SK-N-SH (cell line): Measurements from ENCODE around the gene RPAP3. TPM values are rescaled to one million over a fixed set of nuclear protein-coding genes. Genes with fewer than 3 reads are reported as not detected.

Experiments
- CTCF ChIA-PET: fragments of 300-600, 350-600 bp; formaldehyde crosslinking; extraction: SDS; loops from one replicate; lab custom pipeline; 2021; lab: Yijun Ruan, JAX
- POLR2A ChIA-PET: fragments of 350-600 bp; sonication (Branson Sonifier 250); formaldehyde crosslinking; extraction: SDS; loops from one replicate; lab custom pipeline; 2020; ENCODE audit warnings: antibody characterized with exemption, inconsistent platforms; lab: Yijun Ruan, JAX
- DNase-seq: peaks from one replicate; pipeline ENCODE4 v3.0.0; 2012
- H2AFZ ChIP-seq: fragments of 200-600 bp; sonication (generic); 2 replicates; pipeline ENCODE4 v1.8.1; 2016; ENCODE audit warnings: antibody characterized with exemption, mild to moderate bottlenecking, low read depth
- H3F3A ChIP-seq: fragments of 200-600 bp; sonication (generic); replicated peaks from 2 replicates; pipeline ENCODE3; 2016; ENCODE audit warnings: antibody characterized with exemption, mild to moderate bottlenecking; ENCODE audit not compliant: insufficient read depth
- H3K27ac ChIP-seq, 2 experiments: fragments of 200-500 bp in 1 of 2; fragments of 200-600 bp in 1 of 2; sonication (Bioruptor generic) in 1 of 2; sonication (generic), shearing (Covaris generic) in 1 of 2; 2 replicates each; pipeline versions ENCODE4 v1.5.1 to v1.6.1; 2014 to 2016; ENCODE audit warnings: low read depth in 2 of 2, inconsistent platforms in 1 of 2, low read length in 1 of 2, mild to moderate bottlenecking in 1 of 2, mixed read lengths in 1 of 2
- H3K27me3 ChIP-seq: fragments of 200-600 bp; sonication (generic), shearing (Covaris generic); 2 replicates; pipeline ENCODE4 v1.6.1; 2016; ENCODE audit warnings: mixed run types; ENCODE audit not compliant: insufficient read depth
- H3K36me3 ChIP-seq, 2 experiments: fragments of 200-500 bp in 1 of 2; fragments of 200-600 bp in 1 of 2; sonication (Bioruptor generic) in 1 of 2; sonication (generic) in 1 of 2; replicated peaks in 1 of 2; 2 replicates each; pipeline versions ENCODE3 to v1.5.1; 2014 to 2016; ENCODE audit warnings: low read length in 1 of 2, mild to moderate bottlenecking in 1 of 2; ENCODE audit not compliant: insufficient read depth in 2 of 2, control insufficient read depth in 1 of 2
- H3K4me1 ChIP-seq, 2 experiments: fragments of 200-500 bp in 1 of 2; fragments of 200-600 bp in 1 of 2; sonication (Bioruptor generic) in 1 of 2; sonication (generic), shearing (Covaris generic) in 1 of 2; 2 replicates each; pipeline versions ENCODE4 v1.5.1 to v1.6.1; 2014 to 2016; ENCODE audit warnings: low read depth in 1 of 2, low read length in 1 of 2, mixed run types in 1 of 2; ENCODE audit not compliant: insufficient read depth in 2 of 2, control insufficient read depth in 1 of 2
- H3K4me2 ChIP-seq: fragments of 200-600 bp; sonication (generic), shearing (Covaris generic); 2 replicates; pipeline ENCODE4 v1.6.1; 2017; ENCODE audit warnings: mixed run types
- H3K4me3 ChIP-seq, 2 experiments: fragments of 200-500 bp in 1 of 2; fragments of 200-600 bp in 1 of 2; sonication (Bioruptor generic) in 1 of 2; sonication (generic), shearing (Covaris generic) in 1 of 2; 2 replicates each; pipeline versions ENCODE4 v1.5.1 to v1.8.1; 2014 to 2016; ENCODE audit warnings: low read depth in 2 of 2, inconsistent platforms in 1 of 2, low read length in 1 of 2, mild to moderate bottlenecking in 1 of 2, mixed read lengths in 1 of 2, moderate library complexity in 1 of 2
- H3K79me2 ChIP-seq: fragments of 200-600 bp; sonication (generic); 2 replicates; pipeline ENCODE4 v1.8.1; 2017; ENCODE audit warnings: mild to moderate bottlenecking; ENCODE audit not compliant: insufficient read depth
- H3K9ac ChIP-seq: fragments of 200-600 bp; sonication (generic); 2 replicates; pipeline ENCODE4 v1.6.1; 2017; ENCODE audit warnings: mixed run types
- H3K9me2 ChIP-seq: fragments of 200-600 bp; sonication (generic); 2 replicates; pipeline ENCODE4 v1.6.1; 2017; ENCODE audit warnings: mixed run types
- H3K9me3 ChIP-seq: fragments of 200-600 bp; sonication (generic); 2 replicates; pipeline ENCODE4 v1.6.1; 2017; ENCODE audit warnings: mixed run types, mild to moderate bottlenecking, moderate library complexity
- H4K20me1 ChIP-seq: fragments of 200-600 bp; sonication (generic); 2 replicates; pipeline ENCODE4 v1.6.1; 2017; ENCODE audit warnings: mild to moderate bottlenecking, mixed run types; ENCODE audit not compliant: insufficient read depth
- CHD2 ChIP-seq: fragments of 150-350 bp; IDR thresholded peaks from 2 replicates; pipeline ENCODE4 v1.6.1; 2018; ENCODE audit warnings: low read length; ENCODE audit not compliant: partially characterized antibody
- ELF1 ChIP-seq: IDR thresholded peaks from 2 replicates; pipeline ENCODE4 v1.4.0; 2012
- FOXM1 ChIP-seq: IDR thresholded peaks from 2 replicates; pipeline ENCODE4 v1.4.0; 2012; ENCODE audit warnings: low read depth, mild to moderate bottlenecking
- JUND ChIP-seq: IDR thresholded peaks from 2 replicates; pipeline ENCODE4 v1.4.0; 2012
- POLR2AphosphoS5 ChIP-seq: IDR thresholded peaks from 2 replicates; pipeline ENCODE4 v1.6.1; 2012; ENCODE audit warnings: low read depth, low read length
- RFX5 ChIP-seq: IDR thresholded peaks from 2 replicates; pipeline ENCODE4 v1.6.1; 2012; ENCODE audit warnings: mild to moderate bottlenecking, improper control_type of control experiment, low read length
- USF2 ChIP-seq: fragments of 150-350 bp; IDR thresholded peaks from 2 replicates; pipeline ENCODE4 v1.6.1; 2017; ENCODE audit warnings: antibody characterized with exemption, low read length, low read depth, borderline replicate concordance
- ZBTB33 ChIP-seq: IDR thresholded peaks from 2 replicates; pipeline ENCODE4 v1.4.0; 2012; ENCODE audit warnings: low read depth, borderline replicate concordance
- WGBS: methylation state at CpG from one replicate; pipeline ENCODE4 v1.1.6; 2017; ENCODE audit warnings: low lambda C conversion rate; 5-methylcytosine and 5-hydroxymethylcytosine counted together
- polyA plus RNA-seq, 3 experiments: library from polyadenylated mRNA; depleted of rRNA; stranded (reverse); fragments of >200 nt; gene quantifications; 2 replicates each; pipeline ENCODE4 v1.2.3, GENCODE V29; 2012
- TF ChIP-seq, protein P1 (sequence below): IDR thresholded peaks from 2 replicates; pipeline ENCODE4 v1.6.1; 2012; ENCODE audit warnings: mild to moderate bottlenecking, low read depth, low read length, moderate library complexity
- TF ChIP-seq, protein P2 (sequence below): IDR thresholded peaks from 2 replicates; pipeline ENCODE4 v1.4.0; 2012; ENCODE audit warnings: low read depth

The RPAP3 gene
- polyA plus RNA-seq, 1 of the 3 experiments (the other 2 are of a cell fraction): 6.7 TPM

GRCh38 chr12:47740606-47741339 is 34.9 kb upstream of the RPAP3 start:
- no peak overlapping the region for H3K4me3 ChIP-seq
- H3K79me2 ChIP-seq: no peaks in the 10 kb centered on the region
- ChIA-PET POLR2A (interaction anchor here (0.7 kb wide), 1 partner anchor 36 kb away, joined by 3 read pairs; no protein-coding TSS in a partner anchor), CTCF (interaction anchor here (0.9 to 43.0 kb wide), 13 partner anchors 16 to 208 kb away, joined by 3 to 1294 read pairs (median 19); partner anchors contain the start of genes ENDOU, RAPGEF3 and SLC48A1)
- H3K9ac ChIP-seq: no peak overlapping the region
- no peaks in the 10 kb centered on the region for H3F3A ChIP-seq
- 0 out of 2 replicates have a peak overlapping the region, but pooled peaks have one; percentile 44 for H3K4me2 ChIP-seq
- peak overlapping the region in 1 of 2 experiments; percentile 50; a peak in 2 of 4 replicates for H3K27ac ChIP-seq
- H3K4me1 ChIP-seq: peaks cover 20 to 55% of the 10 kb centered on the region in 2 experiments; a peak in 3 of 4 replicates
- no peaks in the 10 kb centered on the region for H3K9me2 ChIP-seq
- no peaks in the 10 kb centered on the region for H4K20me1 ChIP-seq
- DNase-seq: peak; percentile 31
- TF ChIP-seq, protein P1, sequence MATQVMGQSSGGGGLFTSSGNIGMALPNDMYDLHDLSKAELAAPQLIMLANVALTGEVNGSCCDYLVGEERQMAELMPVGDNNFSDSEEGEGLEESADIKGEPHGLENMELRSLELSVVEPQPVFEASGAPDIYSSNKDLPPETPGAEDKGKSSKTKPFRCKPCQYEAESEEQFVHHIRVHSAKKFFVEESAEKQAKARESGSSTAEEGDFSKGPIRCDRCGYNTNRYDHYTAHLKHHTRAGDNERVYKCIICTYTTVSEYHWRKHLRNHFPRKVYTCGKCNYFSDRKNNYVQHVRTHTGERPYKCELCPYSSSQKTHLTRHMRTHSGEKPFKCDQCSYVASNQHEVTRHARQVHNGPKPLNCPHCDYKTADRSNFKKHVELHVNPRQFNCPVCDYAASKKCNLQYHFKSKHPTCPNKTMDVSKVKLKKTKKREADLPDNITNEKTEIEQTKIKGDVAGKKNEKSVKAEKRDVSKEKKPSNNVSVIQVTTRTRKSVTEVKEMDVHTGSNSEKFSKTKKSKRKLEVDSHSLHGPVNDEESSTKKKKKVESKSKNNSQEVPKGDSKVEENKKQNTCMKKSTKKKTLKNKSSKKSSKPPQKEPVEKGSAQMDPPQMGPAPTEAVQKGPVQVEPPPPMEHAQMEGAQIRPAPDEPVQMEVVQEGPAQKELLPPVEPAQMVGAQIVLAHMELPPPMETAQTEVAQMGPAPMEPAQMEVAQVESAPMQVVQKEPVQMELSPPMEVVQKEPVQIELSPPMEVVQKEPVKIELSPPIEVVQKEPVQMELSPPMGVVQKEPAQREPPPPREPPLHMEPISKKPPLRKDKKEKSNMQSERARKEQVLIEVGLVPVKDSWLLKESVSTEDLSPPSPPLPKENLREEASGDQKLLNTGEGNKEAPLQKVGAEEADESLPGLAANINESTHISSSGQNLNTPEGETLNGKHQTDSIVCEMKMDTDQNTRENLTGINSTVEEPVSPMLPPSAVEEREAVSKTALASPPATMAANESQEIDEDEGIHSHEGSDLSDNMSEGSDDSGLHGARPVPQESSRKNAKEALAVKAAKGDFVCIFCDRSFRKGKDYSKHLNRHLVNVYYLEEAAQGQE: no peak
- TF ChIP-seq CHD2 (no peak), POLR2AphosphoS5 (no peak), ZBTB33 (no peak)
- TF ChIP-seq, all 33 proteins: peak for 0
- no peak overlapping the region for H2AFZ ChIP-seq
- H3K36me3 ChIP-seq: no peaks in the 10 kb centered on the region
- 87% methylated on average over 10 of the region's 21 CpGs for WGBS
- no peaks in the 10 kb centered on the region for H3K9me3 ChIP-seq
- no peaks in the 10 kb centered on the region for H3K27me3 ChIP-seq

GRCh38 chr12:47739979-47740378 is 34.1 kb upstream of the RPAP3 start:
- DNase-seq: no peak
- no peaks in the 10 kb centered on the region for H3K36me3 ChIP-seq
- H3K27ac ChIP-seq: no peak overlapping the region
- TF ChIP-seq ELF1 (no peak), ZBTB33 (no peak), USF2 (no peak), FOXM1 (no peak), JUND (no peak), RFX5 (no peak)
- TF ChIP-seq, protein P2, sequence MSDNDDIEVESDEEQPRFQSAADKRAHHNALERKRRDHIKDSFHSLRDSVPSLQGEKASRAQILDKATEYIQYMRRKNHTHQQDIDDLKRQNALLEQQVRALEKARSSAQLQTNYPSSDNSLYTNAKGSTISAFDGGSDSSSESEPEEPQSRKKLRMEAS: no peak
- TF ChIP-seq, protein P1: no peak
- no peak overlapping the region for H3K9ac ChIP-seq
- WGBS: 71% methylated on average over 7 of the region's 12 CpGs
- H3K4me2 ChIP-seq: no peak overlapping the region
- no peaks in the 10 kb centered on the region for H3K79me2 ChIP-seq
- POLR2A ChIA-PET: no interaction called here
- no peaks in the 10 kb centered on the region for H4K20me1 ChIP-seq
- H3K27me3 ChIP-seq: no peaks in the 10 kb centered on the region
- CTCF ChIA-PET: interaction anchor here (4.7 to 43.0 kb wide), 5 partner anchors 17 to 97 kb away, joined by 35 to 1294 read pairs (median 298); partner anchors contain the start of genes ENDOU, RAPGEF3 and SLC48A1
- no peaks in the 10 kb centered on the region for H3K9me3 ChIP-seq
- H3F3A ChIP-seq: no peaks in the 10 kb centered on the region
- no peak overlapping the region for H2AFZ ChIP-seq
- H3K4me3 ChIP-seq: no peak overlapping the region
- H3K9me2 ChIP-seq: no peaks in the 10 kb centered on the region
- H3K4me1 ChIP-seq: peaks cover 20 to 63% of the 10 kb centered on the region in 2 experiments; a peak in 3 of 4 replicates
